ENCODE measurements around the gene LRRC39.
"Not testable (repeated sequence)": the region's sequence is repeated elsewhere in the genome, so short reads cannot be mapped to it uniquely, and the experiment has no call there.

LRRC39 gene

DNA sequence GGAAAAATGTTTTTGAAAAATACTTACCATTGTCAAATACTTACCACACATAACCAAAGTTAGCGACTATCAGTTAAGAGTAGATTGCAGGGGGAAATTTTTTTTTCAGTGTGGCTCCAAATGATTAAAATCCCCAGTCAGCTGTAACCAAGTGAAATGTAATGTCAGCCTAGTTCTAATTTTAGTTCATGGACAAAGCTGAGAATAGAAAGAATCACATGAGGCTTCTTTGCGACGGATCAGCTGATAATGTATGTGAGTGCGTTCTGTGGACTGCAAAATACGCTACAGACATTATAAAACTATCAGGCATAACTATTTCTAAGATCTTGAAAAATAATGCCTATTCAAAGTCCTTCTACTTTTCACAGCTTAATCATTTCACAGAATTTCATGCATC, at the start of gene LRRC39:
LRRC39 (minus strand) TSS at position 166 of the 400 bp plus-strand sequence. CDS start 9,740 bp downstream, outside the sequence.
- DNase-seq (ENCODE audit: low spot score) (no peak), FAIRE-seq (no peak)

DNA sequence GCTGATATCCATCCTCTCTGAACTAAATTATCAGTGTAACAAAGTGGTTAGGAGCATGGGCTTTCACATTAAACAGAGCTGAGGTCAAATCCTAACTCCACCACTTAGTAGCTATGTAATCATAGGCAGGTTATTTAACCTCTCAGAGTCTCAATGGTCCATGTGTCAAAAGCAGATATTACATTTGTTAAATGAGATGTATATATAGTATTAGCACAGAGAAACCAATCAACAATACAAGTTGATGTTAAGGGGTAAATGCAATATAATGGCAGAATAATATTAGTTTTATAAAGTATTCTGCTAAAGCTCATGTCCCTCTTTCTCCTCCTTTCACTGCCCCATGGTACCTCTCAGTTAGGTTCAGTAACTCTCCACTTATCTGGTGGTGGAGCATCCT, 44.4 kb upstream of the LRRC39 start:
- DNase-seq (ENCODE audit: low spot score), result no peak
- FAIRE-seq, result no peak

DNA sequence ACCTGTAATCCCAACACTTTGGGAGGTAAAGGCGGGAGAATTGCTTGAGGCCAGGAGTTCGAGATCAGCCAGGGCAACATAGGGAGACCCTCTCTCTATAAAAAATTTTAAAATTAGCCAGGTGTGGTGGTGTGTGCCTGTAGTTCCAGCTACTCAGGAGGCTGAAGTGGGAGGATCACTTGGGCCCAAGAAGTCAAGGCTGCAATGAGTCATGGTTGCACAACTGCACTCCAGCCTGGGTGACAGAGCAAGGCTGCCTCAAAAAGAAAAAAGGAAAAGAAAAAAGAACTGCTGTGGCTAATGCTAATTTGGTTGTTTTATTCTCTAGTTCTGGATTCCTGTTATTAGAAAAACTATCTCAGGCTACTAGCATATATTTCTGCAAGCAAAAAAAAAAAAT, 41.8 kb upstream of the LRRC39 start:
- DNase-seq (ENCODE audit: low spot score) (no peak), FAIRE-seq (no peak)

DNA sequence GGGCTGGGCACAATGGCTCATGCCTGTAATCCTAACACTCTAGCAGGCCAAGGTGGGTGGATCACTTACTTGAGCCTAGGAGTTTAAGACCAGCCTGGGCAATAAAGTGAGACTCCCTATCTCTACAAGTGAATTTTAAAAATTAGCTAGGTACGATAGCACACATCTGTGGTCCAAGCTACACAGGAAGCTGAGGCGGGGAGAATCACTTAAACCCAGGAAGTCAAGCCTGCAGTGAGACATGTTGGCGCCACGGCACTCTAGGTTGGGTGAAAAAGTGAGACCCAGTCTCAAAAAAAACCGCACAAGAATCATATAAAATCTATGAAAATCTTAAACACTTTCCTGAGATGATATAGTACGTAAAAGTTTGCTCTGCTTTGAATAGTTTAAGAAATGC, 41.4 kb upstream of the LRRC39 start:
- no peak for DNase-seq (ENCODE audit: low spot score)
- no peak for FAIRE-seq

DNA sequence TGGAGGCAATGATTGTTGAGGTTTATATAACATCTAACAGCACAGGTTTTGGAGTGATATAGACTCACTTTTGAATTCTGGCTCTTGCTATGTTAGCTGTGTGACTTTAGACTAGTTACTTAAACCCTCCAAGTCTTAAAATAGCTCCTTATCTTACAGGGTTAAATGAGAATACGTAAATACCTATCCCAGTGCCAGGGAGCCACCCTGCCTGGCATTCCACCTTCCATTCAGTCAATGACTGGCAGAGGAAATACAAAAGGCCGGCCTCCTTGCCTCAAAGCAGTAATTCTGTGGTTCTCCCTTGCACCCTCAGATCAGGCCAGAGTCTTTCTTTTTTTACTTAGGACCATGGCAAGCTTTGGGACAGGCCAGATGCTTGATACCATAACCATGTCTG, 39.8 kb upstream of the LRRC39 start:
- DNase-seq (ENCODE audit: low spot score), result no peak
- FAIRE-seq, result no peak

DNA sequence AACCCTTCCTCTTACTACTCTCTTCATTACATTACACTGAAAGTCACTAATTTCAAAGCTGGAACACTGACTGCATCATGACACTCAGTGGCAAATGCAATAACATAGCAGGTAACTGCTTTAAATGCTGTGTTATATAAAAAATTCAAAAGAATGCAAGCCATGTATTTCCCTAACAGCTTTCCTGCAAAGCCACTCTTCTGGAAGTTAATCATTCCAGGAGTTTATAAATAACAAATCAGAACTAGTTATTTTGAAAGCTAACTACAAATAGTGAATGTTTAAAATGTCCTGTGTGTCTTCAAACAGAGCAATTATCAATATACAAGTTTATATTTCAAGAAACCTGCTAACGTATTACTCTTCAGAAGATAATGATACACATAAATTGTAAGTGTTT, 37.0 kb upstream of the LRRC39 start:
- FAIRE-seq (no peak), DNase-seq (ENCODE audit: low spot score) (no peak)

DNA sequence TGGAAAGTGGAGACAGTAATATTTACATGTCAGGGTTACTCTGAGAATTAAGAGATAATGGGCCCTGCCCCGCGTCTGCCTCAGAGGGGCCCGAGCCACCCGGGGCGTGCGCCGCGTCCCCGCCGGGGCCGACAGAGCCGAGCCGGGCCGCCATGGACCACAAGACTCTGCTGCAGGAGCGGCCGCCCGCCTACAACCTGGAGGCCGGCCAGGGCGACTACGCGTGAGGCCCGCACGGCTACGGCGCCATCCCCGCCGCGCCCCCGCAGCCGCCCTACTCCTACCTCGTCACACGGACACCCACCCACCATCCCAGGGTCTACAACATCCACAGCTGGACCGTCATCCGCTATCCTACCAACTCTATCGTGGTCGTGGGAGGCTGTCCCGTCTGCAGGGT, 35.1 kb upstream of the LRRC39 start:
- no peak for DNase-seq (ENCODE audit: low spot score)
- peak; percentile 87 for FAIRE-seq

DNA sequence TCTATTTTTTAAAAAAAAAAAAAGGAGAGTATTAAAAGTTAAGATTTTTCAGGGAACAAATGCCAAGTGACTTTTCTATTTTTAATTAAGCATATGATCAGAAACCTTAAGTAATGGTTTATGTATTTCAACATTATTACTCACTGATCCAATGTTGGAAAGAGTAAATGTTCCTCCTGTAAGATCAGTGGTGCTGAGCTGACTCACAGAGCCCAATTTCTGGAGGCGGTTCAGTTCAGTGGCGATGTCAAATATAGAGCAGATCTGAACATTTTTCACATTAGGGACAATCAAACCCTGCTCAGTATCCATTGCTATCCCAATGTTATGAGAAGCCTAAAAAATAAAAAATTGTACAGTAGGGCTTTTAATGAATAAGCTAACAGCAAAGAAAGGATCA, 28.2 kb upstream of the LRRC39 start:
- FAIRE-seq (no peak), DNase-seq (ENCODE audit: low spot score) (no peak)

DNA sequence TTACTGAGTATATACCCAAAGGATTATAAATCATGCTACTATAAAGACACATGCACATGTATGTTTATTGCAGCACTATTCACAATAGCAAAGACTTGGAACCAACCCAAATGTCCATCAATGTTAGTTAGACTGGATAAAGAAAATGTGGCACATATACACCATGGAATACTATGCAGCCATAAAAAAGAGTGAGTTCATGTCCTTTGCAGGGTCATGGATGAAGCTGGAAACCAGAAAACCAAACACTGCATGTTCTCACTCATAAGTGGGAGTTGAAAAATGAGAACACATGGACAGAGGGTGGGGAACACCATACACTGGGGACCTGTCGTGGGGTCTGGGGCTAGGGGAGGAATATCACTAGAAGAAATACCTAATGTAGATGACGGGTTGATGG, 27.5 kb upstream of the LRRC39 start:
- FAIRE-seq; DNase-seq (ENCODE audit: low spot score): not testable (repeated sequence)

DNA sequence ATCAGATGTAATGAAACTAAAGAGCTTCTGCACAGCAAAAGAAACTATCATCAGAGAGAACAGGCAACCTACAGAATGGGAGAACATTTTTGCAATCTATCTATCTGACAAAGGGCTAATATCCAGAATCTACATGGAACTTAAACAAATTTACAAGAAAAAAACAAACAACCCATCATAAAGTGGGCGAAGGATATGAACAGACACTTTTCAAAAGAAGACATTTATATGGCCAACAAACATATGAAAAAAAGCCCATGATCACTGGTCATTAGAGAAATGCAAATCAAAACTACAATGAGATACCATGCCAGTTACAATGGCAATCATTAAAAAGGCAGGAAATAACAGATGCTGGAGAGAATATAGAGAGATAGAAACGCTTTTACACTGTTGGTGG, 27.0 kb upstream of the LRRC39 start:
- FAIRE-seq; DNase-seq (ENCODE audit: low spot score): not testable (repeated sequence)

DNA sequence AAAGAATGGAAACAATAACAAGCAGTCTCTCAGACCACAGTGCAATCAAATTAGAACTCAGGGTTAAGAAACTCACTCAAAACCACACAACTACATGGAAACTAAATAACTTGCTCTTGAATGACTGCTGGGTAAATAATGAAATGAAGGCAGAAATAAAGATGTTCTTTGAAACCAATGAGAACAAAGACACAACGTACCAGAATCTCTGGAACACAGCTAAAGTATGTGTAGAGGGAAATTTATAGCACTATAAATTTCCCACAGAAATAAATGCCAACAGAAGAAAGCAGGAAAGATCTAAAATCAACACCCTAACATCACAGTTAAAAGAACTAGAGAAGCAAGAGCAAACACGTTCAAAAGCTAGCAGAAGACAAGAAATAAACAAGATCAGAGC, 24.6 kb upstream of the LRRC39 start:
- not testable (repeated sequence) for FAIRE-seq; DNase-seq (ENCODE audit: low spot score)

DNA sequence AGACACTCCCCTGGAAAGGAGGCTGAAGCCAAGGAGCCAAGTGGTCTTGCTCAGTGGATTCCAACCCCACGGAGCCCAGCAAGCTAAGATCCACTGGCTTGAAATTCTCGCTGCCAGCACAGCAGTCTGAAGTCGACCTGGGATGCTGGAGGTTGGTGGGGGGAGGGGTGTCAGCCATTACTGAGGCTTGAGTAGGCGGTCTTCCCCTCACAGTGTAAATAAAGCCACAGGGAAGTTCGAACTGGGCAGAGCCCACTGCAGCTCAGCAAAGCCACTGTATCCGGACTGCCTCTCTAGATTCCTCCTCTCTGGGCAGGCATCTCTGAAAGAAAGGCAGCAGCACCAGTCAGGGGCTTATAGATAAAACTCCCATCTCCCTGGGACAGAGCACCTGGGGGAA, 22.0 kb upstream of the LRRC39 start:
- FAIRE-seq; DNase-seq (ENCODE audit: low spot score): not testable (repeated sequence)

DNA sequence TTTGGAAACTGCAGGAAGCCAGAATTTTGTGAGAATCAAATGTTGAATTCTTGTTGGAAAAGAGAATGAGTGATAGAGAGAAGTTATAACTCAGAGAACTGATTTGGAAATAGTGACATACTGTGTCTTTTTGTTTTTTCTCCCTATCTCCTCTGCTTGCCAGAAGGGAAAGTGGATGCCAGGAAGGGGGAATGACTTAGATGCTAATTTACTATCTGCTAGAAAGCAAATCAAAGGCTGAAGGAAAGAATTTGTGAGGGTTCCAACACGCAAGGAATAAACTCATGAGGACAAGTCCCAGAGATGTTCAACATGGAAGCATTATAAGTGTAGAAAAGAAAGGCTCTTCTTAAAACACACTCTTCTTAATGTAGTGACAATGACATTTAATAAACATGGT, 20.5 kb upstream of the LRRC39 start:
- no peak for DNase-seq (ENCODE audit: low spot score)
- no peak for FAIRE-seq

DNA sequence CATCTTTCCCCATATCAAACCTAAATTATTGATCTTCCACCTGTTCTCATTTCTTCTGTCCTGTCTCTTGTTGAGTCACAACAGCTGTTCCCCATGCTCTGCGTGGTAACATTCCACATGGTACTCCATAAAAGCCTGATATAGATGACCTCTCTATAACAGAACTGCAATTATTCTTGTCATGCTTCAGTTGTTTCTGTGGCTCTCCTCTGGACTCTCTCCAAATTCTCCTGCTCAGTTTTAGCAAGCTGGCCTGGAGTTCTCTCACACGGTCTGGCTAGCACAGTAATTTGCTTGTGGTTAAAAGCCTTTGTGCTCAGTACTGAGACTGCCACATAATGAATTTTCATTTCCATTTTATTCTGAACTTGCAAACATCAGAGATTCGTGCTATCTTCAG, 10.6 kb upstream of the LRRC39 start:
- DNase-seq (ENCODE audit: low spot score) (no peak), FAIRE-seq (no peak)

DNA sequence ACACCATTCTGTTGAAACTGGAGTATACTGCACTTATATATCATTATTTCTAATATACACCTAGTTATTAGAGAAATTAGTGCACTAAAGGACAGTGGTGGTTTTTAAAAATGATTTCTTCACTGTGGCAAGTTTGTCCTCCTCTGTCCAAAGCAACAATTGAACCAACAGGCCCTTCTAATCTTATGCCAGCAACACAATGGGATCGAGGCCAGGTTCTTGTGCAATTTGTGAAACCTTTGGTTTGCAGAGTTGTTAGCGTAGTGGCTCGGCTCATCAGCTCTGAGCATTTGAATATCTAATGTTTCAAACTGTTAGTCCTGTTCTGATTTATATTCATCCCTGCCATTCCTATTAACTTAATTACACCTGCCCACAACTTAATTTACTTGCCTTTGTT, 9.9 kb upstream of the LRRC39 start:
- FAIRE-seq (no peak), DNase-seq (ENCODE audit: low spot score) (no peak)

DNA sequence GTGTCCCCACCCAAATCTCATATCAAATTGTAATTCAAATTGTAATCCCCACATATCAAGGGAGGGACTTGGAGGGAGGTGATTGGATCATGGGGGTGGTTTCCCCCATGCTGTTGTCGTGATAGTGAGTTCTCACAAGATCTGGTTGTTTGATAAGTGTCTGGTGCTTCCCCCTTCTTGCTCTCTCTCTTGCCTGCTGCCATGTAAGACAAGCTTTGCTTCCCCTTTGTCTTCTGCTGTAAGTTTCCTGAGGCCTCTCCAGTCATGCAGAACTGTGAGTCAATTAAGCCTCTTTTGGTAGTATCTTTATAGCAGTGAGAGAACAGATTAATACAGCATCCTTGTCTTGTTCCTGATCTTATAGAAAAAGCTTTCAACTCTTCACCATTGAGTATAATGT, 6.5 kb upstream of the LRRC39 start:
- no peak for DNase-seq (ENCODE audit: low spot score)
- FAIRE-seq, result no peak

DNA sequence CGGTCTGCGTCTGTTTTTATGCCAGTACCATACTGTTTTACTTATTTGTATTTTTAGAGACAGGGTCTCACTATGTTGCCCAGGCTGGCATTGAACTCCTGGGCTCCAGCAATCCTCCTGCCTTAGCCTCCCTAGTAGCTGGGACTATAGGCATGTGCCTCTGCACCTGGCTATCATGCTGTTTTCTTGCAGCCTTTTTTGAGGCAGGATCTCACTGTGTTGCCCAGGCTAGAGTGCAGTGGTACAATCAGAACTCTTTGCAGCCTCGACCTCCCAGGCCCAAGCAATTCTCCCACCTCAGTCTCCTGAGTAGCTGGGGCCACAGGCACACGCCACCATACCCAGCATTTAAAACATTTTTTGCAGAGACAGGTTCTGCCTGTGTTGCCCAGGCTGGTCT, 5.3 kb upstream of the LRRC39 start:
- FAIRE-seq (no peak), DNase-seq (ENCODE audit: low spot score) (no peak)

DNA sequence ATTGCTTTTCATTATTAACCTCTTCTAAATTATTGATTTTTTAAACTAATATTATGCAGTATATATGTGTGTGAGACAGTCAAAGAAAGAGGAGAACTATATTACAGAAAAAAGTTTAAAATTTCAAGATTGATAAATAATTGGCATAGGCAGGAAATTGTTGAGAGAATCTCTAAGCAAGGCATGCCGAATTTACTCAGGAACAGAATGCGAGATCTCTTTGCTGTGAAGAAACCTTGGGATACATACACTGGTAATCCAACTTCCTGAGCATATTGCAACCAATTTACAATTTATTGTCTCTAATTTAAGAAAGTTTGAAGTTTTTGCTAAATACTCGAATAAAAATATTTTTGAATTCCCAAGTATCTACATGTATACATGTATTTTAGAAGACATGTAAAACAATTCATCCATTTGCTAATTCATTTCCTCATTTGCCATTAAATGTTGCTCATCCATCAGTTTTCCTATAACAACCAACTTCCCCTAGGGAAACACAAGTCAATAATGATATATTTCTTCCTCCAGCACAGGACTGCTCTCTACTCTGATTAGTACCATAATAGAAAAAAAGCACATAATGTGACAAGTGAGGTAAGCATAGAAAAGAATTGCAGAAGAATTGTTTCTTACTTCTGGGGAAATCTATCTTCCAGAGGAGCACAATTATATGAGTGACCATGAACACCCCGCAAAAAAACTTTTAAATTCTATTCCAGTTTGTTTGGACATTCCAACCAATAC, 588 bp downstream of the LRRC39 start:
- DNase-seq (ENCODE audit: low spot score) (no peak), FAIRE-seq (no peak)

DNA sequence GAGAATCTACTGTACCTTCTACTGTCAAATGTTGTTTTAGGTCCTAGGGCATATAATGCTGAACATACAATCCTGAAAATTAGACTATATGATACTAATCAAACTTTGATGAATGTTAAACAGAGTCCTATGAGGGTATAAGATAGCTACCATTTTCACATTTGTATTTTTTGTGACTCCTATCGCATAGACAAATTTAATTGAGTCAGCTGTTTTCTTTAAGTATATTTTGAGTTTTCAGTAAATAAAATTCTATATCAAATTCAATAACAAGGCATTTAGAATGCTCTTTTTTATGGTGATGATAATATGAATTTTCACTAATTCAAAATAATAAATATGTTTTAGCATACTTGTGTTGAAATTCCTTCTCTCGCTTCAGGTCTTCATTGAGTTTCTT, 10.0 kb downstream of the LRRC39 start:
- no peak for DNase-seq (ENCODE audit: low spot score)
- FAIRE-seq, result no peak

DNA sequence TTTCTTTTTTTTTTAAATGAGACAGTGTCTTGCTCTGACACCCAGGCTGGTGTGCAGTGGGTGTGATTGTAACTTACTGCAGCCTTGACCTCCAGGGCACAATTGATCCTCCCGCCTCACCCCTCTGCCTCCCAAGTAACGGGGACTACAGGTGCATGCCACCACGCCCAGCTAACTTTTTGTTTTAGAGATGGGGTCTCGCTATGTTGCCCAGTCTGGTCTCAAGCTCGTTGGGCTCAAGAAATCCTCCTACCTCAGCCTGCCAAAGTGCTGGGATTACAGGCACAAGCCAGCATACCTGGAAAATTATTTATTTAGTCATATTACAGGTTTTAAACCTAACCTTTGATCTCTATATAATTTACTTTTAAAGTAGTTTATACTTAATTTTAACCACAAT, 13.4 kb downstream of the LRRC39 start:
- no peak for FAIRE-seq

DNA sequence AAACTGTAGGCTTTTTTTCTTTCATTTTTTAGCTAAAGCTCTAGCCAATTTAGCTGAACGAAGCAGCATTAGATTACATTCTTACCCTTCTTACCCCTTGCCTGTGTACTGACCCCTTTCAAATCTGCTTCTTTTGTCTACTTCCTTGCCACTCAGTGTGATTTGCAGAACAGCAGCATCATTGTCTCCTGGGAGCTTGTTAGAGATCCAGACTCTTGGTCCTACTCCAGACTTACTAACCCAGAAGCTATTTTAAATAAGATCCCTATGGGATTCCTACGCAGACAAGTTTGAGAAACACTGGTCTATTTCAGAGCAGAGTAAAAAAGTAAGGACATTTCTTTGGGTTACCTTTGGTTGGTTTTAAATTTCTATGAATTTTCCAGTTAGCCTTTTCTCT, 13.8 kb downstream of the LRRC39 start:
- no peak for FAIRE-seq
- DNase-seq (ENCODE audit: low spot score), result no peak

More for the DNA sequence above, 13.4 kb downstream of the LRRC39 start:
- no peak for DNase-seq (ENCODE audit: low spot score)

DNA sequence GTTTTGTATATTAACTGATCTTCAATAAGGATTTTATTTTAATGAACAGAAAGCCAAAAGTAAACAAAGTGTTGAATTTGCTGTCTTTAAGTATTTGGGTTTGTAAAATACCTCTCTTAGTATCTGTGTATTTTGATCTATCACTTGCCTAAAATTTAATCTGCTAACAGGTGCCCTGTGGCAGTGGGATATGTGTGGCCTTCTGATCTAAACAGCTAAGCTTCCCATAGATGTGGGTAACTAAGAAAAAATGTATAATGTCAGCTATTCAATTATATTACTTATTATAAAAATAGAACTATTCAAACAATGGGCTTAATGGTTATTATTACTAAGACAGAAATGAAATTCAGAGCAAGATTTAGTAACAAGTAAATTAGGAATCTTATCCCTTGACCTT, 15.2 kb downstream of the LRRC39 start:
- DNase-seq (ENCODE audit: low spot score) (no peak), FAIRE-seq (no peak)

DNA sequence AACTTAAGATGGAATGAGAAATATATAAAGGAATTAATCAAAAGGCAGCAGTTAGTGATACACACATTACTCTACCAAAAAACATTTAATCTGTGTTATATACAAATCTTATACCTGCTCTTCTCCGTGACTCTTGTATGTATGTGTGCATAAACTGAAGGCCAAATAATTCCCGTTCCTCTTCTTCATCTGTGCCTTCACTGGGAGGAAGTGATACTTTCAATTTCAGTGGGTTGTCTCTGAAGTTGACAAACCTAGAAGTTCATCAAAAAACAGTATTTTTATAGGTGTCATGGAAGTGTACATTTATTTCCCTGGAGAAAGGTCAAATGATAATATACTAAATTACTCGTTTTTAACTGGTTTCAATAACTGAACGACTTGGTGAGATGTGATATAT, 25.8 kb downstream of the LRRC39 start:
- no peak for FAIRE-seq

DNA sequence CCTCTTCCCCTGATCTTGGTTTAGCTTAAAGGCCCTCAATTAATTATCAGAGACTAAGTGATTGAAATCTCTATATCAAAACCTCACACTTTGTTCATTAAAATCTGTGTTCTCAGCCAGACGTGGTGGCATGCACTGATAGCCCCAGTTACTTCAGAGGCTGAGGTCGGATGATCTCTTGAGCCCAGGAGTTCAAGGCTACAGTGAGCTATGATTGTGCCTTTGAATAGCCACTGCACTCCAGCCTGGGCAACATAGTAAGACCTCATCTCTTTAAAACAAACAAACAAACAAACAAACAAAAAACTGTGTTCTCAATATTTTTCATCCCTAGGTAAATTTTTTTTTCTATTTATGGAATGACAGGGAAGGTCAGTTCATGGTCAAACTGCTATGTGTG, 26.4 kb downstream of the LRRC39 start:
- DNase-seq (ENCODE audit: low spot score), result no peak
- no peak for FAIRE-seq

More for the DNA sequence above, 25.8 kb downstream of the LRRC39 start:
- no peak for DNase-seq (ENCODE audit: low spot score)

All from urothelium cell line (cell line).